ENCODE measurements around the gene SUGCT.

Gene SUGCT

GRCh38 chr7:40219917-40220316 is 85.1 kb downstream of the SUGCT start:
- no peak for DNase-seq
- Histone ChIP-seq H3K79me2 (ENCODE audit: insufficient read depth, low read length) (no peaks in the 10 kb centered on the region), H3K36me3 (ENCODE audit: insufficient read depth, low read length) (no peaks in the 10 kb centered on the region), H3K4me3 (ENCODE audit: low read depth in 1 of 2, low read length in 2 of 2) (no peak overlapping the region), H3K9ac (ENCODE audit: low read depth, low read length) (no peak overlapping the region), H3K4me2 (ENCODE audit: insufficient read depth, low read length) (no peak overlapping the region), H3K4me1 (ENCODE audit: insufficient read depth, low read length) (no peaks in the 10 kb centered on the region), H3K9me3 (ENCODE audit: insufficient read depth, low read length, severe bottlenecking) (no peaks in the 10 kb centered on the region), H4K20me1 (ENCODE audit: insufficient read depth, low read length) (no peaks in the 10 kb centered on the region), H3K27me3 (ENCODE audit: insufficient read depth, low read length, poor library complexity) (no peaks in the 10 kb centered on the region), H2AFZ (ENCODE audit: low read depth, low read length) (no peak overlapping the region), H3K27ac (ENCODE audit: low read length) (no peak overlapping the region)
- no peak for ATAC-seq (ENCODE audit: insufficient read depth, low read depth)
- no peak for TF ChIP-seq EZH2 (IDR thresholded peaks at IDR 0.05; ENCODE audit: borderline replicate concordance, low read depth, low read length, severe bottlenecking)
- TF ChIP-seq, protein P1, sequence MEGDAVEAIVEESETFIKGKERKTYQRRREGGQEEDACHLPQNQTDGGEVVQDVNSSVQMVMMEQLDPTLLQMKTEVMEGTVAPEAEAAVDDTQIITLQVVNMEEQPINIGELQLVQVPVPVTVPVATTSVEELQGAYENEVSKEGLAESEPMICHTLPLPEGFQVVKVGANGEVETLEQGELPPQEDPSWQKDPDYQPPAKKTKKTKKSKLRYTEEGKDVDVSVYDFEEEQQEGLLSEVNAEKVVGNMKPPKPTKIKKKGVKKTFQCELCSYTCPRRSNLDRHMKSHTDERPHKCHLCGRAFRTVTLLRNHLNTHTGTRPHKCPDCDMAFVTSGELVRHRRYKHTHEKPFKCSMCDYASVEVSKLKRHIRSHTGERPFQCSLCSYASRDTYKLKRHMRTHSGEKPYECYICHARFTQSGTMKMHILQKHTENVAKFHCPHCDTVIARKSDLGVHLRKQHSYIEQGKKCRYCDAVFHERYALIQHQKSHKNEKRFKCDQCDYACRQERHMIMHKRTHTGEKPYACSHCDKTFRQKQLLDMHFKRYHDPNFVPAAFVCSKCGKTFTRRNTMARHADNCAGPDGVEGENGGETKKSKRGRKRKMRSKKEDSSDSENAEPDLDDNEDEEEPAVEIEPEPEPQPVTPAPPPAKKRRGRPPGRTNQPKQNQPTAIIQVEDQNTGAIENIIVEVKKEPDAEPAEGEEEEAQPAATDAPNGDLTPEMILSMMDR (IDR thresholded peaks at IDR 0.05; ENCODE audit: borderline replicate concordance, extremely low read depth, low read length, poor library complexity, severe bottlenecking), result no peak

- Histone ChIP-seq H3K4me3 (ENCODE audit: low read depth in 1 of 2, low read length in 2 of 2) (no peak overlapping the region), H2AFZ (ENCODE audit: low read depth, low read length) (no peak overlapping the region), H3K27me3 (ENCODE audit: insufficient read depth, low read length, poor library complexity) (no peaks in the 10 kb centered on the region), H3K79me2 (ENCODE audit: insufficient read depth, low read length) (no peaks in the 10 kb centered on the region), H3K36me3 (ENCODE audit: insufficient read depth, low read length) (no peaks in the 10 kb centered on the region), H3K9me3 (ENCODE audit: insufficient read depth, low read length, severe bottlenecking) (no peaks in the 10 kb centered on the region), H3K4me1 (ENCODE audit: insufficient read depth, low read length) (no peaks in the 10 kb centered on the region), H3K4me2 (ENCODE audit: insufficient read depth, low read length) (no peak overlapping the region), H4K20me1 (ENCODE audit: insufficient read depth, low read length) (no peaks in the 10 kb centered on the region), H3K9ac (ENCODE audit: low read depth, low read length) (no peak overlapping the region), H3K27ac (ENCODE audit: low read length) (no peak overlapping the region)
- DNase-seq (no peak), ATAC-seq (ENCODE audit: insufficient read depth, low read depth) (no peak)
- TF ChIP-seq, protein P1 (IDR thresholded peaks at IDR 0.05; ENCODE audit: borderline replicate concordance, extremely low read depth, low read length, poor library complexity, severe bottlenecking), result no peak
- TF ChIP-seq EZH2 (IDR thresholded peaks at IDR 0.05; ENCODE audit: borderline replicate concordance, low read depth, low read length, severe bottlenecking), result no peak
Measured at GRCh38 chr7:40220421-40220911, 85.7 kb downstream of the SUGCT start.

GRCh38 chr7:40221836-40222235 is 87.0 kb downstream of the SUGCT start:
- no peaks in the 10 kb centered on the region for H3K27me3 ChIP-seq (ENCODE audit: insufficient read depth, low read length, poor library complexity)
- no peaks in the 10 kb centered on the region for H3K9me3 ChIP-seq (ENCODE audit: insufficient read depth, low read length, severe bottlenecking)
- H3K4me3 ChIP-seq (ENCODE audit: low read depth in 1 of 2, low read length in 2 of 2), result no peak overlapping the region
- DNase-seq (no peak), ATAC-seq (ENCODE audit: insufficient read depth, low read depth) (no peak)
- H3K79me2 ChIP-seq (ENCODE audit: insufficient read depth, low read length), result no peaks in the 10 kb centered on the region
- no peak overlapping the region for H3K4me2 ChIP-seq (ENCODE audit: insufficient read depth, low read length)
- no peak for TF ChIP-seq EZH2 (IDR thresholded peaks at IDR 0.05; ENCODE audit: borderline replicate concordance, low read depth, low read length, severe bottlenecking)
- TF ChIP-seq, protein P1 (IDR thresholded peaks at IDR 0.05; ENCODE audit: borderline replicate concordance, extremely low read depth, low read length, poor library complexity, severe bottlenecking), result no peak
- no peaks in the 10 kb centered on the region for H4K20me1 ChIP-seq (ENCODE audit: insufficient read depth, low read length)
- no peak overlapping the region for H2AFZ ChIP-seq (ENCODE audit: low read depth, low read length)
- no peaks in the 10 kb centered on the region for H3K4me1 ChIP-seq (ENCODE audit: insufficient read depth, low read length)
- H3K27ac ChIP-seq (ENCODE audit: low read length), result no peak overlapping the region
- no peak overlapping the region for H3K9ac ChIP-seq (ENCODE audit: low read depth, low read length)
- H3K36me3 ChIP-seq (ENCODE audit: insufficient read depth, low read length), result no peaks in the 10 kb centered on the region

All from DND-41 (cell line).